ENCODE measurements around the gene MEF2C. TPM values are rescaled to one million over a fixed set of nuclear protein-coding genes. Genes with fewer than 3 reads are reported as not detected.

MEF2C gene
- total RNA-seq, 1 donor = 30.0 TPM

DNA sequence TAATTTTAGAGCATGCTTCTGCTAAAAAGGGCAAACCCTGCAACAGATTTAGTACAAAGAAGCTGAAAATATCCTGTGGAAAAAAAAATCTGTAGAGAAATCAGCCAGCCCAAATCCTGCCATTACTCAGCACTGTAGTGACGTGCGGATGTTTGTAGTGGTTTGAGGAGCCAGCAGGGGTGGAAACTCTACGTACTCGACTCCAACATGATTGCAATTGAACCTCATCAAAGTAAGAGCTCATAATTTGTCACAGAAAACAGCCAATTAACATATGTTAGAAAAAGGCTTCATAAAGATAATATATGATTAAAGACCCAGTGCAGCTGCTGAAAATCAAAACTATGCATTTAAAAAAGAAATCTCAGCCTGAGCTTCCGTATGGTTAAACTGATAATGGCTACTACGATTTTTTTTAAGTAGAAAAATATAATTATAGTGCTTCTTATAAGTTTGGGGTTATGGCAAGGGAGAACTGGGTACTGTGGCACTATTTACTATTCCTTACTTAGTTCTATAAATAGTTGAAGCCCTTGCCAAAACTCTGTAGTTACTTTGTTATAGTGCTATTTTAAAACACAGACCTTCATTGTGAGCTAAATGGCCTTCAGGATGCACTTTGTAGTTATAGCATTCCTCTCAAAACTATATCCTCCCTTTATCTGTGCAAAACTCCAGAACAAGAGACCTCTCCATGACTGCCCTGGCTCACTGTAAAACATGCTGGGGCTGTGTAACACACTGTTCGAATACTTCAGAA lies 49.4 kb downstream of the MEF2C start:
- H3K9me3 ChIP-seq (ENCODE audit: low read depth, low read length) = no peaks in the 10 kb centered on the region
- H3K4me3 ChIP-seq (ENCODE audit: low read length) = no peak overlapping the region
- no peaks in the 10 kb centered on the region for H3K27me3 ChIP-seq (ENCODE audit: insufficient read depth, low read length)
- H3K4me1 ChIP-seq (ENCODE audit: insufficient read depth, low read length) = peaks cover 35% of the 10 kb centered on the region

DNA sequence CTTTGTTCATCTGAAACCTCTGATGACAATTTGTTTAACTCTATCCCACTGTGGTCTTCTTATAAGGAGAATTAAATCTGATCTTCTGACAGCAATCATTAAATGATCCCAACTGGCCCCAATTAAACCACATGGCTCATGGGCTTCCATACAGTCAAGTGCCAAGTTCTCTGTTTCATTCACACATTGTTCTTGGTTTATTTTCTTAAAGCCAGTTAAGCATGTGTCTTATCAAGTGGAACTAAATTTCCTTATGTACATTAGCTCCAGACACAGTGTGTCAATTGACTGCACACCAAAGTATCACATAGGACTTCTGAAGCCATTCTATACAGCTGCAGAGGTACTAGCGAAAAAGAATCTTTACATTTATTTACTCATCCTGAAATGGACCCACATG lies 51.2 kb downstream of the MEF2C start:
- Histone ChIP-seq H3K27me3 (ENCODE audit: insufficient read depth, low read length) (no peaks in the 10 kb centered on the region), H3K9me3 (ENCODE audit: low read depth, low read length) (no peaks in the 10 kb centered on the region), H3K4me1 (ENCODE audit: insufficient read depth, low read length) (peaks cover 46% of the 10 kb centered on the region), H3K4me3 (ENCODE audit: low read length) (no peak overlapping the region)

DNA sequence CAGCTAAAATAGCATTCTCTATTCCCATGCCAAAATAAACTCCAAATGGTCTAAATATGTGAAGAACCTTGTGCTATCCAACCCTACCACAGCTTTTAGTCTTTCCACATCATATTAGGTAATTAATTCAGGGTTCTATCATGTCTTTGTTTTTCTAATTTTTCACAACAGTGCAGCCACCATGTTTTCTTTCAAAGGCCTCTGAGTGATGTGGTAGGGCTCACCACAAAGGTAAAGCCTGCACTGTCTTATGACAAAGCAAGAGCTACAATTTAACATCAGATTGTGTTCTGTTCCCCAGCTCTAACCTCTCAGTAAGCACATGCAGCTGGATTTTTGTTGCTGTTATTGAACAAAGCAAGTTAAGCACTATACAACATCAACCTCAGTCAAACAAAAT lies 52.4 kb downstream of the MEF2C start:
- Histone ChIP-seq H3K27me3 (ENCODE audit: insufficient read depth, low read length) (no peaks in the 10 kb centered on the region), H3K4me1 (ENCODE audit: insufficient read depth, low read length) (peaks cover 46% of the 10 kb centered on the region), H3K4me3 (ENCODE audit: low read length) (no peak overlapping the region), H3K9me3 (ENCODE audit: low read depth, low read length) (no peaks in the 10 kb centered on the region)

DNA sequence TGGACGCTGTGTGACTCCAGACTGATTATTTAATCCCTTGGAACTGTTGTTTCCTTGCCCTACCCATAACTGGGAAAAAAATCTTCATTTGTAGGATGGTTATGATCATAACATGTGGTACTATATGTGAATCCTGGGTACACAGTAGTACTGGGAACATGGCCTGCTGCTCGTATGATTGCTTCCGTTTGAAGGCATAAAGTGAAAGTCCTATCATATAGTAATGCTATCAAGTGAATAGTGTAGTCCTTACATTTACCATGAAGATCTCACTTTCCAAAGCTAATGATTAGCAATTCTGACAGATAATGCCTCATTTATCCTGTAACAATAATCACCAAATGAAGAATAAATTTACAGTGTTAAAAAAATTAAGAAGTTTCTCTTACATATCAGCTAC lies 53.2 kb downstream of the MEF2C start:
- H3K4me1 ChIP-seq (ENCODE audit: insufficient read depth, low read length) = peaks cover 54% of the 10 kb centered on the region
- no peaks in the 10 kb centered on the region for H3K27me3 ChIP-seq (ENCODE audit: insufficient read depth, low read length)
- H3K4me3 ChIP-seq (ENCODE audit: low read length) = no peak overlapping the region
- H3K9me3 ChIP-seq (ENCODE audit: low read depth, low read length) = no peaks in the 10 kb centered on the region

DNA sequence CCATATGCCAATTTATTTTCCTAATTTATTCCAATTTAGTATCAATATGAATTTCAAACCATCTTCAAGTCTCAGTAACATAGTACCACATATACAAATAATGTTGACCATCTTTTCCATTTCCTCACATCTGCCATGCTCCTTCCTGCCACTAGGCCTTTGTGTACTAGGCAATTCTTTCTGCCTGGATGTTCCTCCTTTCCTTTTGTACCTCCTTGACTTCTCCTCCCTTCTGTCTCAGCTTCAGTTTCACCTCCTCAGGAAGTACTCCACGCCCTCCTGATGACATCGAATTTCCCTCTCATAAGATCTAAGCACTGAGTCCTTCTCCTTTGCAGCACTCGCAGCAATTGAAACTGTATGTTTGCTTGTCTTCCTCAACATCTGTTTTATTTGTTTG lies 53.9 kb downstream of the MEF2C start:
- Histone ChIP-seq H3K4me1 (ENCODE audit: insufficient read depth, low read length) (peaks cover 53% of the 10 kb centered on the region), H3K9me3 (ENCODE audit: low read depth, low read length) (no peaks in the 10 kb centered on the region), H3K27me3 (ENCODE audit: insufficient read depth, low read length) (no peaks in the 10 kb centered on the region), H3K4me3 (ENCODE audit: low read length) (no peak overlapping the region)

DNA sequence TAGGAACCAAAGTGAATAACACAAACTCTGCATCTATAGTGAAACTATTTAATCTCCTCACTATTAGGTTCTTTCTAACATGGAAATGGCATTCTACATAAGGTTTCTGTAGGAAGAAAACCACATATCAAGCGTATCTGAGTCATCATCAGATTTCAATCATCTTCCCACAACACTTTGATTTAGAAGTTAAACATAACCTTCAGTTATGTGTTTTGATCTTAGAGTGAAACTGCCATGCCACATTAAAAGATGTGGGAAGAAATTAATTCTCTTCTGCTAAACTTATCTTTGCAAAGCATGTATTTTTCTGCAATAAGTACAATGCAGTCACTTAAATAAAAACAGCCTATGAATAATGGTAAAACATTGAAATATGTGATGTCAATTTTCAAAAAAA lies 55.0 kb downstream of the MEF2C start:
- Histone ChIP-seq H3K4me1 (ENCODE audit: insufficient read depth, low read length) (peaks cover 53% of the 10 kb centered on the region), H3K4me3 (ENCODE audit: low read length) (no peak overlapping the region), H3K9me3 (ENCODE audit: low read depth, low read length) (no peaks in the 10 kb centered on the region), H3K27me3 (ENCODE audit: insufficient read depth, low read length) (no peaks in the 10 kb centered on the region)

DNA sequence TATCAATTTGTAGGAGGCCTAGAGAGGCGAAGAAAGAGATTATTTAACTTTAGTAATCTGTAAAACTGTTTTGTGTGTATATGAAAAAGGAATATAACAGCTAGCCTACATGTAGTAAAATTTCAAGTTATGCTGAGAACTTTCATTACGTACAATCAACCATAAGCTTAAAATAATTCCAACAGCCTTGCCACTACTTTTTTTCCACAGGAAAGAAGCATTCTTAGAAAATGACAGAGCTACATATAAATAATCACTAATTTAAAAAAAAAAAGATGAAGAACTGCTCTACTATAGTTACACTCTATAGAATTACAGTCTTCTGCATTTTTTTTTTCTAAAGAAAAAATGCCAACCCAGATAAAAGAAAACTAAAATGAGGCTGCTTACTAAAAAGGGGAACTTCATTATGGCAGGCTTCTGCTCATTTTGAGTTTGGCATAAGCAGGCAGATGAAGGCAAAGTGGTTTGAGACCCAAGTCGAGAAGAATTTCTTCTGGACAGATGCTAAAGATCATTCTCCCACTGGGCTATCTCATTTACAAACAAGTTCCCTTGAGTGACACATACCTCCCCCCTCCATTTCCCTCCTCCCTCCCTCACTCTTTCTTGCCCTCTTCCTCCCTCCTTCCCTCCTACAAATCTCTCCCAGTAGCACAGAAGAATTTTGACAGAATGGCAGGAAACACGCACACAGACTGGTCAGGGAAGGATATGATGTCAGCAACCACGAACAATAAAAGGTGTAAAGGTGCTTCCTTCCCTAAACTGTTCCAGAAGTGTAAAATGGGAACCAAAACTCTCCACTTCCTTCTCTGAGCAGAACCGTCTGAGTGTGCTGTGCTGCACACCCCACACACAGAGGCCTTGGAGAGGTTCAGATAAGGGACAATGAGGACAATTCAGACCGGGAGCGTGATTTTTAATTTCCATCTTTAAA lies 56.1 kb downstream of the MEF2C start:
- Histone ChIP-seq H3K27me3 (ENCODE audit: insufficient read depth, low read length) (no peaks in the 10 kb centered on the region), H3K4me3 (ENCODE audit: low read length) (no peak overlapping the region)

DNA sequence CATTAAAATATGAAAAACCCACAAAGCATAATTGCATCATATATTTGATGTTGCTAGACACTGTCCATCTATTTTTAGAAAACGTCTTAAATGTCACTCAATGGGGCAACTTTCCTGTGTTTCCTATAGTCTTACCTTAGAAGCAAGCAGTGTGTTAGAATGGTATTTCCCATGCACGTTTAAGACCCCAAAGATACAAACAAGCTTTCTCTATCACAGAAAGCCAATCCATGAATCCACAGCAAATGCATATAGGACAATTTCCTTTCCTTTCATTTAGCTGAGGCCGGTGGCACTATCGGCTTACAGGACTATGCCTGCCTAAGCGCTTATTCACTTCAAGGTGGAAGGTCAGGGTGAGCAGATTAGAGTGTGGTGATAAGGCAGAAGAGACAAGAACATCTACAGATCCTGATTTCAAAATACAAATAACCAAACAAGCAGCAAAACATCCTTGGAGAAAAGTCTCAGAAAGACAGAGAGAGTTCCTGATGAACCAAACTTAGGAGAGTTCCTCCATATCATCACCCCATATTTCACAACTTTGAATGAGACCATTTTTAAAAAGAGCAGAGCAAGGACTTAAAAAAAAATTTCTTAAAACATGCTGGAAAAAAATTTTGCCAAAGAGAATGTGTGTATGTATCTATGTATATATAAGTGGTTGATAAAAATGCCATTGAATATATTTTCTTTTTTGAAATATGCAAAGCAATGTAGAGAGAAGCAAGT lies 57.2 kb downstream of the MEF2C start:
- H3K4me1 ChIP-seq (ENCODE audit: insufficient read depth, low read length) = peaks cover 56% of the 10 kb centered on the region
- no peaks in the 10 kb centered on the region for H3K9me3 ChIP-seq (ENCODE audit: low read depth, low read length)
- H3K27me3 ChIP-seq (ENCODE audit: insufficient read depth, low read length) = no peaks in the 10 kb centered on the region
- no peak overlapping the region for H3K4me3 ChIP-seq (ENCODE audit: low read length)

More for the DNA sequence above, 56.1 kb downstream of the MEF2C start:
- H3K9me3 ChIP-seq (ENCODE audit: low read depth, low read length) = no peaks in the 10 kb centered on the region
- peaks cover 57% of the 10 kb centered on the region for H3K4me1 ChIP-seq (ENCODE audit: insufficient read depth, low read length)

DNA sequence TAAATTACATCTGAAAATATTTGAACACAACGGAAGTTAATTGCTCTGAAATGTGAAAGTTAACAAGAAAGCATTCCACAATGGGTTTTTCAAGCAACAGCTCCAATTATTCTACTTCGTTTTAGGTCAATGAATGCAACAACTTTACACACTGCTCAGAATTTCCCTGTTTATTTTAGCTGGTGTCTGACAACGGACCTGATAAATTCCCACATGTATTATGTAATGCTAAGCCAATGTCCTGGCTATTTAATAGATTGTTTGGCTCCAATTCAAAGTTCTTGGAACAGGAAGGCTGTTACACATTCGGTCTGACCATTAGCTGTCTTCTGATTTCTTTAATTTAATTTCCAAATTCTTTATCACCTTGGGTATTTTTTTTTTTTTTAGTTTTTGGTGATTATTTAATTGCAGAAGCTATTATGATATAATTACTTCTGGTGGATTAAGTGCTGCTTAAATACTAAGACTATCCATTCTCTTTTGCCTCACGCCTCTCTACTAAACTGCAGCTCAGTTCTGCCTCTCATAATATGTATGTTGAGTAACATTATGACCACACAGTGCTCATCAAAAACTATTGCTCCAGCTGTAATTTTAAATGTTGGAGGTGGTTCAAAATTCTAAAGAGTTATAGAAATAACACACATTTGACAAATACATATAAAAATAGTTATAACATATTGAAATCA lies 57.9 kb downstream of the MEF2C start:
- Histone ChIP-seq H3K4me1 (ENCODE audit: insufficient read depth, low read length) (peaks cover 51% of the 10 kb centered on the region), H3K9me3 (ENCODE audit: low read depth, low read length) (no peaks in the 10 kb centered on the region), H3K27me3 (ENCODE audit: insufficient read depth, low read length) (no peaks in the 10 kb centered on the region), H3K4me3 (ENCODE audit: low read length) (no peak overlapping the region)

DNA sequence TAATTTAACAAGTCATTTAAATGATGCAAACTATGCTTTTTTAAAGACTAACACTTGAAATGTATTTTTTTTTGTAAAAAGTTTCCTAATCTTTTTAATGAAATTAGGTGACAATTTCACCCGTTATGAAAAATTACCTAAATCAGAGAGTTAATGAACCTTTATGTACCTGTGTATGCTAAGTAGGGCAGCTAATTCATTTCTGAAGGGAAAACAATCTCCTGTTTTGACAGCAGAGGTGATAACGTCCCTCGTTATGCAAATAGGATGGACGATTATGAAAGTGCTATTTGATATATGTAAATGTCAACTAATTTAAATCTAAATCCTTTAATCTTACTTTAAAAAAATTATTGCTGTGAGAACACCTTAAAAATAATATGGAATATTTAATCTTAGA lies 58.8 kb downstream of the MEF2C start:
- Histone ChIP-seq H3K9me3 (ENCODE audit: low read depth, low read length) (no peaks in the 10 kb centered on the region), H3K27me3 (ENCODE audit: insufficient read depth, low read length) (no peaks in the 10 kb centered on the region), H3K4me1 (ENCODE audit: insufficient read depth, low read length) (peaks cover 46% of the 10 kb centered on the region), H3K4me3 (ENCODE audit: low read length) (no peak overlapping the region)

DNA sequence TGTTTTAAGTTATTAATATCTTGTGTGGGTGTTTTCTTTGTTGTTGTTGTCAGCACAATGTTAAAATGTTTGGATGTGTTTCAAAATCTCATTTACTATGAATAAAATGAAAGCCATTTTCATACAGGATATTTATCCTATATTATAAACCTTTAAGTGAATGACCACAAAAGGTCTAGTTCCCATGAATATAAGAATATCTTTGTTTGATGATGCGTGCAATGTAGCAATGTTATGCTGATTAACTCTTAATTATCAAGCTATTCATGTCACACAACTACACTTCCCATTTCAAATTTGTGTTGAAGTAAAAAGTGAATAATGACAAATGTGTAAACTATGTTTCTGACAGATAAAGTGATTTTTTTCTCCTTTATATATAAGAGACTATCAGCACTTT lies 59.8 kb downstream of the MEF2C start:
- Histone ChIP-seq H3K27me3 (ENCODE audit: insufficient read depth, low read length) (no peaks in the 10 kb centered on the region), H3K4me1 (ENCODE audit: insufficient read depth, low read length) (peaks cover 40% of the 10 kb centered on the region), H3K9me3 (ENCODE audit: low read depth, low read length) (no peaks in the 10 kb centered on the region), H3K4me3 (ENCODE audit: low read length) (no peak overlapping the region)

DNA sequence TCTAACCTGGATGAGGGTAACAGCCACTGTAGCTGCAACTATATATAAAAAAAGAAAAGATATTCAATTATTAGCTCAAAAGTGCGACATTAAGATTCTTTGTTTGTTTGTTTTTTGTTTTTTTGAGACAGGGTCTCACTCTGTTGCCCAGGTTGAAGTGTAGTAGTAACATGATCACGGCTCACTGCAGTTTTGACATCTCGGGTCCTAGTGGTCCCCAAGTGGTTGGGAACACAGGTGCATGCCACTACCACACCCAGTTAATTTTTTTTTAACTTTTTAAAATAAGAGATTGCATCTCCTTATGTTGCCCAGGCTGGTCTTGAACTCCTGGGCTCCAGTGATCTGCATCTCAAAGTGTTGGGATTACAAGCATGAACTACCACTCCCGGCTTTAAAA lies 61.8 kb downstream of the MEF2C start:
- Histone ChIP-seq H3K4me3 (ENCODE audit: low read length) (no peak overlapping the region), H3K4me1 (ENCODE audit: insufficient read depth, low read length) (peaks cover 27% of the 10 kb centered on the region), H3K9me3 (ENCODE audit: low read depth, low read length) (no peaks in the 10 kb centered on the region), H3K27me3 (ENCODE audit: insufficient read depth, low read length) (no peaks in the 10 kb centered on the region)

DNA sequence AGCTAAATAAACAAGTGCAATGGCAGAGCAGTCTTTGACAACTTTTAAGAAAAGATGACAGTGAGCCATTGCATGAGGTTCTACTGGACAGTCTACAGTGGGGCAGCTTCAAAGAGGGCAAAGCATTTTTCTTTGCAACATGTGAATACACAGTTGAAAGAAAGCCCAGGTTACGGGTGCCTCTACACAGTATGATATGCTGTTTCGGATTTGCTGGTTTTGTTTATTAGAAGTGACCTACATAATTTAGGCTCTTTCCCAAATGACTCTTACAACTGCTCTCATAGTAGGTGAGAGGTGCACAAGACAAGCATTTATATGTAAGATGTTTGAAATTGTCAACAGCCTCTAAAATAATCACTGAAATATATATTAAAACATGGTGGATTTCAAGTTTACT lies 62.4 kb downstream of the MEF2C start:
- Histone ChIP-seq H3K27me3 (ENCODE audit: insufficient read depth, low read length) (no peaks in the 10 kb centered on the region), H3K9me3 (ENCODE audit: low read depth, low read length) (no peaks in the 10 kb centered on the region), H3K4me3 (ENCODE audit: low read length) (no peak overlapping the region), H3K4me1 (ENCODE audit: insufficient read depth, low read length) (peaks cover 22% of the 10 kb centered on the region)

DNA sequence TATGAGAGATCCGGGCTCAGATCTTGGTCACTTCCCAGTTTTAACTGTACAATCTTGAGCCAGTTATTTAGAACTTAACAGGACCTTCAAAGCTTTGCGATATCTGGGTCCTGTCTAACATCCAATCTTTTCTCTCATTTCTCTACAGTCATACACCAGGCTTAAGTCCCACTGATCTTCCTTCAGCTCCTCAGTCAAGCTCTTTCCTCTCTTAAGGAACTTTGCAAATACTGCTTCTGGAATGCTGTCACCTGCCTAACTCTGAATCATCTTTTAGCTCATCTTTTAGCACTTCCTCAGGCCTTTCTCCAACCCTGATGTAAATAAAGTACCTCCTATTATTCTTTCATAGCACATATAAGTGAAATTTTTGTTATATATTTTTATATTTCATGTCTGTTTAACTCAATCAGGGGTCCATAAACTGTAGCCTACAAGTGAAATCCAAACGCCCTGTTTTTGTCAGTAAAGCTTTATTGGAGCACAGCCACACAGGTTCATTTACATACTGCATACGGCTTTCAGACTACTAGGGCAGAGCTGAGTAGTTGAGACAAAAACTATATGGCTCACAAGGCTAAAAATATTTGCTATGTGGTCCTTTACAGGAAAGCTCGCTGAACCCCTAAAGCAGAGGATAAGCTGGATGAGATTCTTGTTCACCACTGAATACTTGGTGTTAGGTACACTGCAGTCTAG lies 63.5 kb downstream of the MEF2C start:
- Histone ChIP-seq H3K9me3 (ENCODE audit: low read depth, low read length) (no peaks in the 10 kb centered on the region), H3K4me3 (ENCODE audit: low read length) (no peak overlapping the region), H3K4me1 (ENCODE audit: insufficient read depth, low read length) (peaks cover 15% of the 10 kb centered on the region), H3K27me3 (ENCODE audit: insufficient read depth, low read length) (no peaks in the 10 kb centered on the region)
